Glomerular visceral epithelial cell (primary cell): ENCODE results near the gene TAF11L2.
"Not testable (repeated sequence)": the region's sequence is repeated elsewhere in the genome, so short reads cannot be mapped to it uniquely, and the experiment has no call there.

Source experiments
- DNase-seq: peaks from one replicate; pipeline ENCODE4 v3.0.0-alpha.2; 2016; ENCODE audit errors: extremely low spot score

Gene TAF11L2

DNA sequence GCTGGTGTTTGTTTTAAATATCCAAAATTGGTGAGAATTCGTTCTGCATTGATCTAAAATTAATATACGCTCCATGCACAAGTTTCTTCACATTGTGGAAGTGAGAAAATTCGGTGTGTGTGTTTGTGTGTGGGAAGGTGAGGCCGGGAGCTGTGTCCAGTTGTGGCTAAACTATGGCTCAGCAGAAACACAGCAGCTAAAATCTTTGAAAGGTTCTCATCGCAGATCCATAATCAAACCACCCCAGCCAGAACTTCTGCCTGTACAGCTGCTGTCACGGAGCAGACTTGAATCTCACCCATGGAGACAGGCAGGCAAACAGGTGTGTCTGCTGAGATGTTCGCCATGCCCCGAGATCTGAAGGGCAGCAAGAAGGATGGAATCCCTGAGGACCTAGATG lies at the start of gene TAF11L2:
Gene TAF11L2, plus strand, starts transcription at position 301 of the 400 bp plus-strand sequence.
- not testable (repeated sequence) for DNase-seq

DNA sequence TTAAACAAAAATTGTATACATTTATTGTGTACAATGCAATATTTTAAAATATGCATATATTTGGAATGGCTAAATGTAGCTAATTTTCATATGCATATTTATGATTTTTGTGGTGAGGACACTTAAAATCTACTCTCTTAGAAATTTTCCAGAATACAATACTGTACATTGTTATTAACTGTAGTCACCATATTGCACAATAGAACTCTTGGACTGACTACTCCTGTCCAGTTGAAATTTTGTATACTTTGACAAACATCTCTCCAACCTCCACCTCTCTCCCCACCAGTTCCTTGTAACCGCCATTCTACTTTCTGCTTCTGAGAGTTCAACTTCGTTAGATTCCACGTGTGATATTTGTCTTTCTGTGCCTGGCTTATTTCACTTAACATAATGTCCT lies 49.2 kb upstream of the TAF11L2 start:
- DNase-seq: no peak

DNA sequence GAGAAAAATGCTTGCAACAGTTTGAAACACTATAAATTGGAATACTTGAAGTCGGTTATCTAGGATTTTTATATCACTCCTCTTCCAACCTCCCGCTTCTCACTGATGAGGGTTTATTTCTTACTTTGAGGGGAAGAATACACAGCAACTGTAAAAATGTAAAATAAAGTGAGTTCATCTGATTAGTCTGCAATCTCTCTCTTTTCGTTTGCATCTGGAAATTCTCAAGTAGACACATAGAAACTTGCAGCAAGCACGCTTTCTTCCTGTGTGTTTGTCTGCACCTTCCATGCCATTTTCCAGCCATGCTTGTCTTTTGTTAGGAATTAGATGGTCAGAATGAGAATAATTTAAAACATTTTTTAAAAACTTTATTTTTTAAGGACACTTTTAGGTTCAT lies 45.1 kb upstream of the TAF11L2 start:
- DNase-seq: no peak

DNA sequence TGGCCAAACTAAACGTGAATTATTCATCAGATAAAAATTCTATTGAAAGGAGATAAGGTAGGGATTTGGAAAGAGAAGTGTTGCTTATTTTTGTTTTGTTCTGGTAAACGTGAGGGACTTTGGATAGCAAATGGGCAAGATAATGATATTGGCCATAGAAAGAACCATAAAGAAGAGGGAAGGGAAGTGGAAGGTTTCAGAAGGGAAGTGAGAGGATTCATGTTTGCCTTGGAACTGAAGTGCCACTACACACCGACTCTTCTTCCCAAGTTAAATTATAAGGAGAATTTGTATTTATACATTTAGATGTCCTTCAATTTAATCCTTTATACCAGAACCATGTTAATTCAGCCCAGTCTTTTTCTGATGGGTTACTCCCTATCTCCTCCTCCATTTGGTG lies 42.1 kb upstream of the TAF11L2 start:
- no peak for DNase-seq

DNA sequence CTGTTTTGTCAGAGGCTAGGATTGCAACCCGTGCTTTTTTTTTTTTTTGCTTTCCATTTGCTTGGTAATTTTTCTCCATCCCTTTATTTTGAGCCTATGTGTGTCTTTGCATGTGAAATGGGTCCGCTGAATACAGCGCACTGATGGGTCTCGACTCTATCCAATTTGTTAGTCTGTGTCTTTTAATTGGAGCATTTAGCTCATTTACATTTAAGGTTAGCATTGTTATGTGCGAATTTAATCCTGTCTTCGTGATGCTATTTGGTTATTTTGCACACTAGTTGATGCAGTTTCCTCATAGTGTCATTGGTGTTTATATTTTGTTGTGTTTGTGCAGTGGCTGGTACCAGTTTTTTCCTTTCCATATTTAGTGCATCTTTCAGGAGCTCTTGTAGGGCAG lies 36.2 kb upstream of the TAF11L2 start:
- no peak for DNase-seq

DNA sequence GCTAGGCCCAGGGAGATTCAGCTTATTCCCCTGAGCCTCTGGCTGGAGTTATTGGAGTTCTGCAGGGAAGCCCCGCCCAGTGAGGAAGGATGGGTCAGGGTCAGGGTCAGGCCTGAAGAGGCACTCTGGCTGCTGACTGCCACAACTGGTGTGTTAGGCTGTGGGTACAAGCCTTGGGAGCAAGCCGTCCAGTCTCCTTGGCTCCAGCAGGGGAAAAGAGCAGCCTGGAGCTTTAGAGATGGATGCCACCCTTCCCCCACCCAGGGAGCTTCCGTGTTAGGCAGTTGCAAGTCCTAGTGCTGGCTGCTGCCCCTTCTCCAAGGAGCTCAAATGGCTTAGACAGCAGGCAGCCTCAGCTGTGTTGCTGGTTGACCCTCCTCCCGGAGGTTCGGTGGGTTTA lies 34.4 kb upstream of the TAF11L2 start:
- no peak for DNase-seq

DNA sequence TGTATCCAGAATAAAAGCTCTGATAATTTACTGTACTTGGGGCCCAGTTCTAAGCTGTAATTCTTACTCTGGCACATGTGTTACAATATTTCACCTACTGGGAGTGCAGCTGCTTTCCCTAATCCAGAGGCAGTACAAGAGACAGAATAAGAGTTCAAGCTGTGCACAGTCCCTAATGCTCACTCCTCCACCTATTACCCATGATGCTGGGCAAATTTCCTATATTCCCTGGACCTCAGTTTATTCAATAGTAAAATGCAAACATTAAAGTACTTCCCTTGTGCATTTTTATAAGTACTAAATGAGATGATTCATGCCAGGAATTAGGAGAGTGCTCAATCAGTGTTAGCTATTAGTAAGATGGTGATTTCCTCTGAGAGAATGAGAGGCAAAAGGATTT lies 28.0 kb upstream of the TAF11L2 start:
- no peak for DNase-seq

DNA sequence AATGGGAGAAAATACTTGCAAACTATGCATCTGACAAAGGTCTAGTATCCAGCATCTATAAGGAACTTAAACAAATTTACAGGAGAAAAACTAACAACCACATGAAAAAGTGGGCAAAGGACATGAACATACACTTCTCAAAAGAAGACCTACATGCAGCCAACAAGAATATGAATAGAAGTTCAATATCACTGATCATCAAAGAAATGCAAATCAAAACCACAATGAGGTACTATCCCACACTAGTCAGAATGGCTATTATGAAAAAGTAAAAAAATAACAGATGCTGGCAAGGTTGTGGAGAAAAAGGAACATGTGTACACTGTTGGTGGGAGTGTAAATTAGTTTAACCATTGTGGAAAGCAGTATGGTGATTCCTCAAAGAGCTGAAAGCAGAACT lies 23.0 kb upstream of the TAF11L2 start:
- DNase-seq: not testable (repeated sequence)

DNA sequence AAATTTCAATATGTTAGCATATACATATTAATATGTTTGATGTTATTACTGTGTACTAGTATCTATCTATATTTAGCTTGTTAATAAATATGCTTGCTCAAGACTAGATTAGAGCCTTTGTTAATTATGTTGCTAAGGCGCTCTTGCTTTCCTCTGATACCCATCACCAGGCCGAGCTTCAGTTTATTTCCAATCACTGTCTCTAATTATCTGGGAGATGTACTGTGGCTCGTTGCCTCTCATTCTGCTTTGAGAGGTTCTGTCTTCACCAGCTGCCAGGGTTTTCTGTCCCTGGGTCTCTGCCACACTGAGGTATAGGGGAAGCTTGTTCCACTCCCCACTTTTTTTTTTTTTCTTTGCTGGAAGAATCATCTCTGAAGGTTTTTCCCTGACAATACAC lies 21.0 kb upstream of the TAF11L2 start:
- DNase-seq: no peak

DNA sequence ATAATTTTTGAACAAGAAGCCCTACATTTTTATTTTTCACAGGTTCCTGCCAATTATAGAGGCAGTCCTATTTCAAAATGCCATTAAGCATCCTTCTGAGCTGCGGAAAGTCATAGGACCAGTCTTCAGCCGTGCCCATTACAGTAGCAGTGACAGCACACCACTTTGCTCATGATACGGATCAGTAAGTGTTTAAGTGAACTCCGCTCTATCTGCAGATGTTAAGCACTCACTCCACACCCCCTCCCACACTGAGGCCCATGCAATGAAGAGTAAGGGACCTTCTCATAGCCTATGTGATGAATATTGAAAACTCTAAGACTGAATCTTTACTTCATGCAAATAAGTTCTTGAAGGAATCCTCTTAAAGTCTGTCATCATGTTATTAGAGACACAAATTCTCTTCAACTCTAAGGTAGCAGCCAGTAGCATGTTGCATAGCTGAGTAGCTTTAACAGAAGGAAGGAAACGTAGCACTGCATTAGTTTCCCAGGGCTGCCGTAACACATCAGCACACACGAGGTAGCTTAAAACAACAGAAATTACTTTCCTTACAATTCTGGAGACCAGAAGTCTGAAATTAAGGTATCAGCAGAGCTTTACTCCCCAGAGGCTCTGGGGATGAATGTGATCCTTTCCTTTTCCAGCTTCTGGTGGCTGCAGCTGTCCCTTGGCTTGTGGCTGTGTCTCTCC lies 20.3 kb upstream of the TAF11L2 start:
- DNase-seq: no peak

DNA sequence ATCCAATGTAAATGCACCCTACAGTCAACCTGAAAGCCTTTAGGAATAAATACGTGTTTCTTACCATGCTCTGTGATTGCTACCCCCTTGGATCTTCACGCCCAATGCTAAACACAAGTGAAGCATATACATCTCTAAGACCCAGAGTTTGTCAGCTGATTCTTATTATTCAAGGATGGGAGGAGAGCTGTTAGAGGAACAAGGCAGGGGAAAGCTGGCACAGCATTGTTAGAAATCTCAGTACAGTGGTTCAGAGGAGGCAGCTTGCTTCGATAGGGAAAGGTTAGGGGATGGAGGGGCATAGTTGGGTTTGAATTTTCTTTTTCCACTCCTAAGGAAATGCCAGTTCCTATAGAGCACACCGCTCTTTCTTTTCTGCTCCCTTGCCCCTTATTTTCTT lies 16.7 kb upstream of the TAF11L2 start:
- no peak for DNase-seq

DNA sequence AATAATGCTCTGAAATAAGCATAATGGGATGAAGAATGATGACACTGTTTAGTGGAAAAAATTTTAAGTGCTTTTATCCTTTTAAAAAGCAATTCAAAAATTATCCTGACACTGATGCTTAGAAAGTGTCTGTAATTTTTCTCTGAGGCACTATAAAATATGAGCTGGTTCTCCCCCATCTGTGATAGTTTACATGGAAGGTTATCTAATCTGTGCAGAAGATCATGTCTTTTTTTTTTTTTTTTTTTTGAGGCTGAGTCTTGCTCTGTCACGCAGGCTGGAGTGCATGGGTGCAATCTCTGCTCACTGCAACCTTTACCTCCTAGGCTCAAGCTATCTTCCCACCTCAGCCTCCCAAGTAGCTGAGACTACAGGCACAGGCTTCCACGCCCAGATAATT lies 15.2 kb upstream of the TAF11L2 start:
- DNase-seq: no peak

DNA sequence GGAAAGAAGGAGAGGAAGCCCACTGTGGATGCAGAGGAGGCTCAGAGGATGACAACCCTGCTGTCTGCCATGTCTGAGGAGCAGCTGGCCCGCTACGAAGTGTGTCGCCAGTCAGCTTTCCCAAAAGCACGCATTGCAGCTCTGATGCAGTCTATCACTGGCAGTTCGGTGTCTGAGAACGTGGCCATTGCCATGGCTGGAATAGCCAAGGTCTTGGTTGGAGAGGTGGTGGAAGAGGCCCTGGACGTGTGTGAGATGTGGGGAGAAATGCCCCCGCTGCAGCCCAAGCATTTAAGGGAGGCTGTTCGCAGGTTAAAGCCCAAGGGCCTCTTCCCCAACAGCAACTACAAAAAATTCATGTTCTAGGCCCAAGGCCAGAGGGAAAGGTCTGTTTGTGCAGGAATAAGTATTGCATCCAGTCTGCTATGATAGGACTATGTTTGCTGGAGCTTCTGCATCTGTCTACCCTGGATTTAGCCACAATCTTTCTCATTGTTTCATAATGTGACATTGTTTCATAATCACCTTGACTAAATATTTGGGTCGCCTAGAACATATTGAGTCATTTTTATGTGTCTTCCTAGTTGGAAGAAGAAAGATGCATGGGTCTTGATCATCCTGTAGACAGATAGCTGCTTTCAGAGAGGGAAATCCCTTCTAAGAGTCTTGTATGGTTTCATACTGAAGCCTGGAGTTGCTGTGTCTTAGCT lies 11.4 kb upstream of the TAF11L2 start:
- not testable (repeated sequence) for DNase-seq

DNA sequence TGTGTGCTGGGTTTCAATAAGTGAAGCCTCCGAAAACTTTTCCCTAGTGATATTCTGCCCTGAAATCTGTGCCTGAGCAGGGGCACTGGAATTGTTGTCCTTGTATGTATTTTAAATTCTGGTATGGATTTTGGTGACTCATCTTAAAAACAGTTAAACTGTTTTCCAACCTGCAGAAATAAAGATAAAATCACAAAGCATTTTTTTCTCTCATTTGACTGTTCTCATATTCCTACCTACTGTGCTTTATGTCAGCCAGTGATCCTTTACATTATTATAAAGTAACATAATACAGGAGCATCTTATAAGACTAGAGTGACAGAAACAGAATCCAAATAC lies 10.9 kb upstream of the TAF11L2 start:
- DNase-seq: no peak

DNA sequence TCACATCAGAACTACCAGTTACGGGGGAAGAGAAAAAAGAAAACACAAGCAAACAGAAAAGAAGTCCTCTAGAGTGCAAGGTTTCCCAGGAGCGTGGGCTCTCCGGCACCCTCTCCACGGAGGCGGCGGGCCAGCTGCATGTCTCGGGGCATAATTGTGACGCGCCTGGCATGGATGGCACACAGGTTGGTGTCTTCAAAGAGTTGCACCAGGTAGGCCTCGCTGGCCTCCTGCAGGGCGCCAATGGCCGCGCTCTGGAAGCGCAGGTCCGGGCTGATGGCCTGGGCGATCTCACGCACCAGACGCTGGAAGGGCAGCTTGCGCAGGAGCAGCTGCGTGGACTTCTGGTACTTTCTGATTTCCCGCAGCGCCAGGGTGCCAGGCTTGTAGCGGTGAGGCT lies 6.8 kb upstream of the TAF11L2 start:
- not testable (repeated sequence) for DNase-seq

DNA sequence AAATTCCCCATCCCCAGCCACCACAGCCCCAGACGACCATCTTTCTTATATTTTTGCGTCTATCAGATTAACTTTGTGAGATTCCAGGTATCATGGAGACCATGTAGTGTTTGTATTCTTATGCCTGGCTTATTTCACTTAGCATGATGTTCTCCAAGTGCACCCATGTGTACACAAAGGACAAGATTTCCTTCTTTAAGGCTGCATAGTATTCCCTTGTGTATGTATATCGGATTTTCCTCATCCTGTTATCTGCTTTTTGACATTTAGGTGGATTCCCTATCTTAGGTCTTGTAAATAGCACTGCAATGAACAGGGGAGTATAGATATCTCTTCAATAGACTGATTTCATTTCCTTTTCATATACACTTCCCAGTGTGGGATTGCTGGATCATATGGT lies 5.3 kb upstream of the TAF11L2 start:
- no peak for DNase-seq

DNA sequence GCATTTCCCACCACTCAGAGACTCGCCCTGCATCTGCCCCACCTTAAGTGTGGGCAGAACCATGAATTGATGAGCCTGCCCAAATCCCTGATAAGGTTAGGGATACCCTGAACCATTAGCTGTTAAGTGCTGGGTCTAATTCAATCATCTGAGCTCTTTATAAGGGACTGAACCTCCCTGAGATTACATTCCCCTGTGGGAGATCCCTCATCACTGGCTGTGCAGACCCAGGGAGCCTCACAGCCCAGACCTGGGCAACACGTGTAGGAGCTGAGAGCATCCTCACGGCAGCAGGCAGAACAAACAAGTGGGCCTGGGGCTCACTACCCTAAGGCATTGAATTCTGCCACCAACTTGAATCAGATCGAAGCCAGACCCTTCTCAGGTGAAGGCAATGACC lies 585 bp upstream of the TAF11L2 start:
- no peak for DNase-seq

DNA sequence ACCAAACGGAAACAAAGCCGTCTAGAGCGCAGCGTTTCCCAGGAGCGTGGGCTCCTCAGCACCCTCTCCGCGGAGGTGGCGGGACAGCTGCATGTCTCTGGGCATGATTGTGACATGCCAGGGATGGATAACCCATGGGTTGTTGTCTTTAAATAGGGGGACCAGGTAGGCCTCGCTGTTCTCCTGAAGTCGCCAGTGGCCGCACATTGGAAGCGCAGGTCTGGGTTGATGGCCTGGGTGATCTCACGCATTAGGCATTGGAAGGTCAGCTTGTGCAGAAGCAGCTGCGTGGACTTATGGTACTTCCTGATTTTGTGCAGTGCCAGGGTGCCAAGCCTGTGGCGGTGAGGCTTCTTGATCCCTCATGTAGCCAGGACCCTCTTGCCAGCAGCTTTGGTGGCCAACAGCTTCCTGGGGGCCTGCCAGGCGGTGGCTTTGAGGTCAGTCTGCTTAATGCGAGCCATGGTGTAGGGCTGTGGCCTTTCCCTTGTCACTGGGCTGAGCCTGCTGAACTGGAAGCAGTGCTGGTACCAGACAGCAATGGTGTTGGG lies 13.8 kb downstream of the TAF11L2 start:
- no peak for DNase-seq

DNA sequence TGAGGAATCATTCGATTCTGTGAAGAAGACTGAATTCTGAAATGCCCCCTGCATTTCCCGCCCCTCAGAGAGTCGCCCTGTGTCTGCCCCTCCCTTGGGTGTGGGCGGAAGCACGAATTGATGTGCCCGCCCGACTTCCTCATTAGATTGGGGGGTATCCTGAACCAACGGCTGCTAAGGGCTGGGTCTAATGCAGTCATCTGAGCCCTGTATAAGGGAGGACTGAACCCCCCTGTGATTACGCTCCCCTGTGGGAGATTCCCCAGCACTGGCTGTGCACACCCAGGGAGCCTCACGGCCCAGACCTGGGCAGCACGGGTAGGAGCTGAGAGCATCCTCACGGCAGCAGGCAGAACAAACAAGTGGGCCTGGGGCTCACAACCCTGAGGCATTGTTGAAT lies 19.5 kb downstream of the TAF11L2 start:
- not testable (repeated sequence) for DNase-seq

DNA sequence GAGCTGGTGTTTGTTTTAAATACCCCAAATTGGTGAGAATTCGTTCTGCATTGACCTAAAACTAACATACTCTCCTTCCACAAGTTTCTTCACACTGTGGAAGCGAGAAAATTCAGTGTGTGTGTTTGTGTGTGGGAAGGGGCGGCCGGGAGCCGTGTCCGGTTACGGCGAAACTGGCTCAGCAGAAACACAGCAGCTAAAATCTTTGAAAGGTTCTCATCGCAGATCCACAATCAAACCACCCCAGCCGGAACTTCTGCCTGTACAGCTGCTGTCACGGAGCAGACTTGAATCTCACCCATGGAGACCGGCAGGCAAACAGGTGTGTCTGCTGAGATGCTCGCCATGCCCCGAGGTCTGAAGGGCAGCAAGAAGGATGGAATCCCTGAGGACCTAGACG lies 20.0 kb downstream of the TAF11L2 start, which contains the start of gene TAF11L3:
Gene TAF11L3, plus strand, starts transcription at position 301 of the 400 bp plus-strand sequence.
- DNase-seq: not testable (repeated sequence)

DNA sequence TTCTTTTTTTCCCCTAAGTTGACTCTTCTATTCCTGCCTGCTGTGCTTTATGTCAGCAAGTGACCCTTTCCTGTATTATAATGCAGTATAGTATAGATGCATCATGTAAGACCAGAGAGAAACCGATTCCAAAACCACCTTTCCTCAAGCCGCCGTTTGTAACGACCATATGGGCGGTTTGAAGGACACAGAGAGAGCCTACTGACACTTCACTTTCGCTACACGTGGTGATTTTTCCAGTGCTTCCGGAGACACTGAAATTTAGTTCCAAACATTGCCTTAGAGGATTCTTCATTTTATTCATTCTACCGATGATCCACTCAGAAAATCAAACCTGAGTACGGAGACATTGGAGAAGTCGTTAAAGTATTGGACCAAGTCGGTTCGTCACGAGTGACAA lies 21.5 kb downstream of the TAF11L2 start:
- not testable (repeated sequence) for DNase-seq

DNA sequence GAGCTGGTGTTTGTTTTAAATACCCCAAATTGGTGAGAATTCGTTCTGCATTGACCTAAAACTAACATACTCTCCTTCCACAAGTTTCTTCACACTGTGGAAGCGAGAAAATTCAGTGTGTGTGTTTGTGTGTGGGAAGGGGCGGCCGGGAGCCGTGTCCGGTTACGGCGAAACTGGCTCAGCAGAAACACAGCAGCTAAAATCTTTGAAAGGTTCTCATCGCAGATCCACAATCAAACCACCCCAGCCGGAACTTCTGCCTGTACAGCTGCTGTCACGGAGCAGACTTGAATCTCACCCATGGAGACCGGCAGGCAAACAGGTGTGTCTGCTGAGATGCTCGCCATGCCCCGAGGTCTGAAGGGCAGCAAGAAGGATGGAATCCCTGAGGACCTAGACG lies 23.5 kb downstream of the TAF11L2 start, which contains the start of gene TAF11L4:
Gene TAF11L4, plus strand, starts transcription at position 301 of the 400 bp plus-strand sequence.
- DNase-seq: not testable (repeated sequence)

DNA sequence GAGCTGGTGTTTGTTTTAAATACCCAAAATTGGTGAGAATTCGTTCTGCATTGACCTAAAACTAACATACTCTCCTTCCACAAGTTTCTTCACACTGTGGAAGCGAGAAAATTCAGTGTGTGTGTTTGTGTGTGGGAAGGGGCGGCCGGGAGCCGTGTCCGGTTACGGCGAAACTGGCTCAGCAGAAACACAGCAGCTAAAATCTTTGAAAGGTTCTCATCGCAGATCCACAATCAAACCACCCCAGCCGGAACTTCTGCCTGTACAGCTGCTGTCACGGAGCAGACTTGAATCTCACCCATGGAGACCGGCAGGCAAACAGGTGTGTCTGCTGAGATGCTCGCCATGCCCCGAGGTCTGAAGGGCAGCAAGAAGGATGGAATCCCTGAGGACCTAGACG lies 26.9 kb downstream of the TAF11L2 start, which contains the start of gene TAF11L5:
Gene TAF11L5, plus strand, starts transcription at position 301 of the 400 bp plus-strand sequence.
- DNase-seq: not testable (repeated sequence)
